ENCODE measurements around the gene PRPH2.

DNA sequence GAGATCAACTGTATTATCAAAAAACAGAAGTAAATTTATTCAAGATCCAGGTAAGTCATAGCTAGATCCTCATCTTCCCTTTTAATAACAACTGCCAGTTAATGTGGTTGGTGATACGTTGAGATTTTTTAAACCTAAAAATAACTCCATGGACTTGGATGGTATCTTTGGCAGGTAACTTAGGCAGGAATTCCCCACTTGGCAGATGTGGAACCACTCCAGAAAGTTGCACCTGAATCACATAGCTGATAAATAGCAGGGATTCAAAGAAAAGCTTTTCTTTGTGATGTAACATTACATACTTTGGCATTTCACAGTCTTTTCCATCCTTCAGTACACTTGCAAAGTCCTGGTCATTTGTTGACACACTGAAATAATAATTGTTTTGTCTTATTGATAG lies 62.6 kb downstream of the PRPH2 start:
- TF ChIP-seq, protein P1, sequence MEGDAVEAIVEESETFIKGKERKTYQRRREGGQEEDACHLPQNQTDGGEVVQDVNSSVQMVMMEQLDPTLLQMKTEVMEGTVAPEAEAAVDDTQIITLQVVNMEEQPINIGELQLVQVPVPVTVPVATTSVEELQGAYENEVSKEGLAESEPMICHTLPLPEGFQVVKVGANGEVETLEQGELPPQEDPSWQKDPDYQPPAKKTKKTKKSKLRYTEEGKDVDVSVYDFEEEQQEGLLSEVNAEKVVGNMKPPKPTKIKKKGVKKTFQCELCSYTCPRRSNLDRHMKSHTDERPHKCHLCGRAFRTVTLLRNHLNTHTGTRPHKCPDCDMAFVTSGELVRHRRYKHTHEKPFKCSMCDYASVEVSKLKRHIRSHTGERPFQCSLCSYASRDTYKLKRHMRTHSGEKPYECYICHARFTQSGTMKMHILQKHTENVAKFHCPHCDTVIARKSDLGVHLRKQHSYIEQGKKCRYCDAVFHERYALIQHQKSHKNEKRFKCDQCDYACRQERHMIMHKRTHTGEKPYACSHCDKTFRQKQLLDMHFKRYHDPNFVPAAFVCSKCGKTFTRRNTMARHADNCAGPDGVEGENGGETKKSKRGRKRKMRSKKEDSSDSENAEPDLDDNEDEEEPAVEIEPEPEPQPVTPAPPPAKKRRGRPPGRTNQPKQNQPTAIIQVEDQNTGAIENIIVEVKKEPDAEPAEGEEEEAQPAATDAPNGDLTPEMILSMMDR (IDR thresholded peaks at IDR 0.05), result no peak
- no peak for TF ChIP-seq POLR2AphosphoS5 (IDR thresholded peaks at IDR 0.05; ENCODE audit: low read depth, low read length)

All from Panc1 (cell line).